Lower leg skin (tissue), 3 donors: ENCODE data around the gene DGKB.

Experiments
- CTCF ChIP-seq, 3 donors: fragments of 450-650 bp; IDR thresholded peaks; one replicate each; pipeline ENCODE4 v1.5.1; 2016; ENCODE audit warnings: antibody characterized with exemption in 3 of 3, mild to moderate bottlenecking in 3 of 3, moderate library complexity in 2 of 3
- POLR2A ChIP-seq, 2 donors: fragments of 450-650 bp; IDR thresholded peaks; one replicate each; pipeline ENCODE4 v1.6.1; 2016 to 2017; ENCODE audit warnings: antibody characterized with exemption in 2 of 2, mild to moderate bottlenecking in 1 of 2, moderate library complexity in 1 of 2

DNA sequence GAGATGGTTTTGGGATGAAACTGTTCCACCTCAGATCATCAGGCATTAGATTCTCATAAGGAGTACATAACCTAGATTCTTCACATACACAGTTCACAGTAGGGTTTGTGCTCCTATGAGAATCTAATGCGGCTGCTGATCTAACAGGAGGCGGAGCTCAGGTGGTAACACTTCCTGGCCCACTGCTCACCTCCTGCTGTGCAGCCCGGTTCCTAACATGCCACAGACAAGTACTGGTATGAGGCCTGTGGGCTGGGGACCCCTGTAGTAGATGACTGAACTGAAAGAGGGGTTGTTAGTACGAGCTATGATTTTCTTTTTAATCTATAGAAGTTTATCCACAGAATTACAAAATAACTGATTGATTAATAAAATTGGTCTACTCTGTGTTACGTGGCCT lies 48.1 kb downstream of the DGKB start:
- no peak for TF ChIP-seq CTCF (IDR thresholded peaks at IDR 0.05)
- no peak for TF ChIP-seq POLR2A (IDR thresholded peaks at IDR 0.05)
